ENCODE data around the gene CNTNAP2. TPM values are rescaled to one million over a fixed set of nuclear protein-coding genes. Genes with fewer than 3 reads are reported as not detected.

The CNTNAP2 gene
- total RNA-seq, 1 donor from 2014 or later, result 9.2 TPM

DNA sequence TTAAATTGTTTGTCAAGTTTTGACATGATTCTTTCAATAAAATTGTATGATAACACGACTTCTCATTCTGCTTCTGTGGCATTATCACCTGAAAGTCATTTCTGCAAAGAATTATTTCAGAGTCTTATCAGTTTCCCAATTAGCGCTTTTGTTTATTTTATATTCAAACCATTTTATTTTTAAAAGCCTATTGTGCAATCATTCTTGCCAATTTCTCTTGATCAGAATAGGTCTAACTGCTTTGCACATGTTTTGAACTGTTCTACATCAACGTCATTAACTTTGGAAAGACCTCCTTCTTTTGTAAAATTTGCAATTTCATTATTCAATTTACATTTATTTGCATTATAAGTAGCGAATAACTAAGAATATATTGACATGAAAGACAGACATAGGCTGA, 758.1 kb downstream of the CNTNAP2 start:
- DNase-seq (ENCODE audit: low read depth), result no peak
- TF ChIP-seq, protein P1, sequence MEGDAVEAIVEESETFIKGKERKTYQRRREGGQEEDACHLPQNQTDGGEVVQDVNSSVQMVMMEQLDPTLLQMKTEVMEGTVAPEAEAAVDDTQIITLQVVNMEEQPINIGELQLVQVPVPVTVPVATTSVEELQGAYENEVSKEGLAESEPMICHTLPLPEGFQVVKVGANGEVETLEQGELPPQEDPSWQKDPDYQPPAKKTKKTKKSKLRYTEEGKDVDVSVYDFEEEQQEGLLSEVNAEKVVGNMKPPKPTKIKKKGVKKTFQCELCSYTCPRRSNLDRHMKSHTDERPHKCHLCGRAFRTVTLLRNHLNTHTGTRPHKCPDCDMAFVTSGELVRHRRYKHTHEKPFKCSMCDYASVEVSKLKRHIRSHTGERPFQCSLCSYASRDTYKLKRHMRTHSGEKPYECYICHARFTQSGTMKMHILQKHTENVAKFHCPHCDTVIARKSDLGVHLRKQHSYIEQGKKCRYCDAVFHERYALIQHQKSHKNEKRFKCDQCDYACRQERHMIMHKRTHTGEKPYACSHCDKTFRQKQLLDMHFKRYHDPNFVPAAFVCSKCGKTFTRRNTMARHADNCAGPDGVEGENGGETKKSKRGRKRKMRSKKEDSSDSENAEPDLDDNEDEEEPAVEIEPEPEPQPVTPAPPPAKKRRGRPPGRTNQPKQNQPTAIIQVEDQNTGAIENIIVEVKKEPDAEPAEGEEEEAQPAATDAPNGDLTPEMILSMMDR (conservative IDR thresholded peaks at IDR 0.05; ENCODE audit: low read depth, low read length), result no peak
- no peak overlapping the region for H3K4me3 ChIP-seq (ENCODE audit: low read depth, low read length)

DNA sequence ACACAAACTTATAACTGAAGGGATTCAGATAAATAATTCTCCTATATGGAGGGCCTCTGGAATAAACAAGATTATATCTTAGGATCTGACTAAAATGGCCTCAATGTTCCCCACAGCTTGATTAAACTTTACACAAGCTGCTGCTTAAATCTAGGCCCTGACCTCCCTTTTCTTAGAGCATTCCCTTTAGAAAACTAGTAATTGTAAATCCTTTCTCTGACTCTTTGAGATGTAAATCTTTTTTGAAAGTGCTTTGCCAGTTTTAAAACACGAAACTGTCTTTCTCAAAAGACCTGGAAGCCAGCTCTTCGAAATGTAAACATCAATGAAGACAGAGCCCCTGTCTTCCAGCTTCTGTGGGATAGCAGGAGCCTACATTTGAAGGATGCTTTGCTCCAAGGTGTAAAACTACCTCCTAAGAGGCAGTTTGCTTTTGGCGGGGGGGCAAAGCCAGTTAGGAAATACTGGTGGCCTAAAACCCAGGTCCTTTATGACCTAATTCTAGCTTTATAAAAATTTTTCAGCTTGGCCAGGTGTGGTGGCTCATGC, 758.7 kb downstream of the CNTNAP2 start:
- H3K4me3 ChIP-seq (ENCODE audit: low read depth, low read length), result no peak overlapping the region
- TF ChIP-seq, protein P1 (conservative IDR thresholded peaks at IDR 0.05; ENCODE audit: low read depth, low read length), result no peak
- no peak for DNase-seq (ENCODE audit: low read depth)

DNA sequence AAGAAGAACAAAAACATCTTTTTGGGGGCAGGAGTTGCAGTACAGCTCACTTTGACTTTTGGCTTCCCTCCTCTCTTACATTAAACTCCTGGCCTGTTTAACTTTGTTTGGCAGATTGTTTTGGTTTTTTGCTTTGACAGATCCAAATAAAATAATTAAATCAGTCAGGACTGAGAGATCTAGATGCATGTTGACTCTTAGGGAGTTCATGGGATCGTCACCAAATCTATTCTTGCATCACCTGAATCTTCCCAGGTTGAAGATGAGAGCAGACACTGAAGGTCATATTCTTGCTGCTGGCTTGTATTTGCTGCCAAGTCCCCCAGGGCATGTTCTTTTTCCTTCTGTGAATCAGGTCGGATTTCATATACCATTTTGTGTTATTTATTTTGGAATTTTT, 759.4 kb downstream of the CNTNAP2 start:
- no peak overlapping the region for H3K4me3 ChIP-seq (ENCODE audit: low read depth, low read length)
- DNase-seq (ENCODE audit: low read depth), result no peak
- TF ChIP-seq, protein P1 (conservative IDR thresholded peaks at IDR 0.05; ENCODE audit: low read depth, low read length), result no peak

DNA sequence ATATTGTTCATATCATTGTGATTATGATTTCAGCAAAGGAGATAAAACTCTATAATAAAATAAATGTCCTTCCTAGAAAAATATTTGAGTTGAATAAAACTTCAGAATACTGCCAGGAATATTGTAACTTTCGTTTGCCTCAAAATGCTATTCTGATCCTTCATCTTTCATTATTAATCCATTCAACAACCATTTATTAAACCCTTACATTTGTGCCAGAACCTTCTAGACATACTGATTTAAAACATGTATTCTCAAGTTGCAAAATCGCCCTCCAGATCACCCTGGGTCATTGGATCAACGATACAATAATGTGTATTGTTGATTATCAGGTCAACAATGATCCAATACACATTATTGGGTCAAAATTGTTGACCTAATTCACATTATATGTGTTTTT, 759.8 kb downstream of the CNTNAP2 start:
- H3K4me3 ChIP-seq (ENCODE audit: low read depth, low read length), result no peak overlapping the region
- TF ChIP-seq, protein P1 (conservative IDR thresholded peaks at IDR 0.05; ENCODE audit: low read depth, low read length), result no peak
- no peak for DNase-seq (ENCODE audit: low read depth)

DNA sequence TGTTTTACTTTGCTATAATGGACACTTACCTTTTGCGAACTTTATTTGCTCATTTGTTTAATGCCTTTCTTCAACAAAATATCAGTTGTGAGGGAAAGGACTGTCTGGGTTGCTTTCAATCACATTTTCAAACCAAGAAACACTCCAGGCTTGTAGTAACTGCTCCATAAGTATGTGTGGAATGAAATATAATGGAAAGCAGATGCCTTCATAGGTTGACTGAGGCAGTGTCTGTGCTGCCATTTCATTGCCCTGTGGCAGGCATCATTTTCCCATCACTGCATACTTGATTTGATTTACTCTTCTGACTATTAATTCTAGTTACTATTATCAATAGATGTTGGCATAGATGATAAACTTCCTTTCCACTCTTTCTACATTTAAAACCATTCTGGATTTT, 762.3 kb downstream of the CNTNAP2 start:
- H3K4me3 ChIP-seq (ENCODE audit: low read depth, low read length), result no peak overlapping the region
- TF ChIP-seq, protein P1 (conservative IDR thresholded peaks at IDR 0.05; ENCODE audit: low read depth, low read length), result no peak
- DNase-seq (ENCODE audit: low read depth), result no peak

DNA sequence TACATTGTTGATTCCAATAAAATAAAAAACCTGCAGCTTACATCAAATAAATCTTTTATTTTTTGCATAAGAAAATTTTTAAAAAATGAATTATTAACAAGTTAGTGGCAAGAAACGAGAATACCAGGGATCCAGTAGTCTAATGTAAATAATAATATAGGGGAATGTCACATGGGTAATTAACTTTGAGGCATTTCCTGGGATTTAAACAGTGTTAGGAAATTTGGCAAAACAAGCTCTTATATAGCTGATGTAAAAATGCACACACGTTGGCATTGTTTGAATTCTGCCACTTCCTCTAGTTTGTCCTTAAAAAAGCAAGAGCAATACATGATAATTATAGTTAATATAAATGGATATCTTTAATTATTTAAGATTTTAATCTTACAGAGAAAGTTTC, 768.6 kb downstream of the CNTNAP2 start:
- H3K4me3 ChIP-seq (ENCODE audit: low read depth, low read length), result no peak overlapping the region
- TF ChIP-seq, protein P1 (conservative IDR thresholded peaks at IDR 0.05; ENCODE audit: low read depth, low read length), result no peak
- DNase-seq (ENCODE audit: low read depth), result no peak

DNA sequence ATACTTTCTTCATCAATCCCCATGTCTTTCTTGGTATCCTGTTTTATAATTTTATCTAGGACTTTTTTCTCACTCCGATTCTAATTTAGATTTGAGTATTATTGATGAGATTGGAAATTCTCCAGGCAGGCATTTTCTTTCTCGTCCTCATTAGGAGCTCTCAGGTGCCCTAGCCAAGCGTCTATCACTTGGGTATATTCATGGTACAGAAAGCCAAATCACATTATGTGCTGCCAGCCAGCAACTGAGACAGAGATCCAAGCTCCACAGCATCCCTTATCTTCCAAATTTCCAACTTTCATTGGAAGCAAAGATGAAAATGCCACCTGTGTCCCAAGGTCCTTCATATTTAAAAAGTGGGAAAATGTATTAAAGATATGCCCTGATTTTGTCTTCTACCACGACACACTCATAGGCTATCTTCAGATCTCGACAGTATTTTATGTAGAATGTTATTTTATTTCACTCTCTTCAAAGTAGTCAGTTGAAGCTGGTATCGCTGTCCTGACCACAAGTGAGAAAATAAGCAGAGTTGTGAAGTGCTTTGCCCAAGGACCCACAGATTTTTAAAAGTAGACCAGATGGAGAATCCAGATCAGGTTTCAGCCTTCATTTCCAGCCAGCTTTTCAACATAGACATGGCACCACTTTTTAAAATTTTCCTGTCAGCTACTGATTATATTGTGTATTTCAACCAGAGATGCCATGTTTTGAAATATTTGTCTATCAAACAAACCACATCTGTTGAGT, 773.4 kb downstream of the CNTNAP2 start:
- no peak overlapping the region for H3K4me3 ChIP-seq (ENCODE audit: low read depth, low read length)
- DNase-seq (ENCODE audit: low read depth), result no peak
- TF ChIP-seq, protein P1 (conservative IDR thresholded peaks at IDR 0.05; ENCODE audit: low read depth, low read length), result no peak
